GM12878 (cell line): Measurements from ENCODE around the gene CENPP. TPM values are rescaled to one million over a fixed set of nuclear protein-coding genes. Genes with fewer than 3 reads are reported as not detected.

Source experiments
- ATAC-seq: fragments of 200-7000 bp; cut with Tn5 transposase; 3 replicates; pipeline ENCODE4 v1.9.1; 2020; ENCODE audit warnings: mild to moderate bottlenecking, moderate library complexity
- BruUV-seq: library from RNA; stranded (reverse); fragments of 400-500 nt; replicated peaks from 2 replicates; lab custom pipeline; 2021; lab: Mats Ljungman, UMichigan
- CTCF ChIA-PET: fragments of 300-600 bp; sonication (Branson Sonifier 250); formaldehyde crosslinking; extraction: SDS; loops from one replicate; lab custom pipeline; 2021; ENCODE audit warnings: inconsistent platforms; lab: Yijun Ruan, JAX
- POLR2A ChIA-PET: fragments of 350-600 bp; formaldehyde crosslinking; extraction: SDS; loops from one replicate; lab custom pipeline; 2021; ENCODE audit warnings: inconsistent platforms; lab: Charles Lee
- RAD21 ChIA-PET: fragments of 300-600 bp; sonication (Branson Sonifier 250); formaldehyde crosslinking; loops from one replicate; lab custom pipeline; 2023; ENCODE audit warnings: antibody characterized with exemption; ENCODE audit not compliant: unreplicated experiment; lab: Charles Lee
- SMC1A ChIA-PET: fragments of 300-600 bp; sonication (Branson Sonifier 250); formaldehyde crosslinking; loops from one replicate; lab custom pipeline; 2023; ENCODE audit not compliant: unreplicated experiment, uncharacterized antibody; lab: Charles Lee
- DNase-seq: peaks from one replicate; pipeline ENCODE4 v3.0.0-alpha.2; 2011; ENCODE audit warnings: low read depth, low spot score
- FAIRE-seq: peaks from 3 replicates; lab custom pipeline; 2011; peaks lifted over from hg19 to GRCh38; lab: Jason Lieb, UNC
- H2AFZ ChIP-seq: 2 replicates; pipeline ENCODE4 v1.6.0; 2011; ENCODE audit warnings: low read depth, low read length, control low read depth; ENCODE audit not compliant: control insufficient read depth
- H3K27ac ChIP-seq: 2 replicates; pipeline ENCODE4 v1.5.1; 2011; ENCODE audit warnings: control low read depth; ENCODE audit not compliant: control insufficient read depth, insufficient read depth
- H3K27me3 ChIP-seq, 2 experiments: replicated peaks in 1 of 2; 2 replicates each; pipeline versions ENCODE4 v1.6.0 to v1.6.1; 2011; ENCODE audit warnings: low read length in 1 of 2; ENCODE audit not compliant: control insufficient read depth in 2 of 2, insufficient read depth in 2 of 2
- H3K36me3 ChIP-seq, 2 experiments: 2 replicates each; pipeline ENCODE4 v1.5.1; 2011; ENCODE audit warnings: low read length in 1 of 2; ENCODE audit not compliant: control insufficient read depth in 2 of 2, insufficient read depth in 2 of 2
- H3K4me1 ChIP-seq: 2 replicates; pipeline ENCODE4 v1.6.1; 2011; ENCODE audit warnings: mild to moderate bottlenecking, low read length, moderate library complexity, mixed read lengths; ENCODE audit not compliant: control insufficient read depth, insufficient read depth
- H3K4me2 ChIP-seq: 2 replicates; pipeline ENCODE4 v1.6.0; 2011; ENCODE audit warnings: control low read depth; ENCODE audit not compliant: control insufficient read depth, insufficient read depth
- H3K4me3 ChIP-seq: fragments of 200-600 bp; sonication (generic); 2 replicates; pipeline ENCODE4 v1.5.1; 2016
- H3K79me2 ChIP-seq: 2 replicates; pipeline ENCODE4 v1.6.0; 2011; ENCODE audit warnings: low read length; ENCODE audit not compliant: control insufficient read depth, insufficient read depth
- H3K9ac ChIP-seq: 2 replicates; pipeline ENCODE4 v1.8.0; 2011; ENCODE audit warnings: low read length, control low read depth, mixed read lengths; ENCODE audit not compliant: control insufficient read depth, insufficient read depth
- H3K9me3 ChIP-seq: replicated peaks from 3 replicates; pipeline ENCODE4 v1.5.1; 2011; ENCODE audit warnings: mild to moderate bottlenecking, low read length; ENCODE audit not compliant: control insufficient read depth, insufficient read depth
- H4K20me1 ChIP-seq: 2 replicates; pipeline ENCODE4 v1.6.0; 2011; ENCODE audit not compliant: control insufficient read depth, insufficient read depth
- CHD2 ChIP-seq: IDR thresholded peaks from 2 replicates; pipeline ENCODE4 v1.6.1; 2011; ENCODE audit warnings: low read depth, low read length, improper control_type of control experiment, borderline replicate concordance
- LARP7 ChIP-seq: fragments of 450-650 bp; IDR thresholded peaks from 2 replicates; pipeline ENCODE4 v1.6.1; 2017; ENCODE audit warnings: mild to moderate bottlenecking
- NBN ChIP-seq: fragments of 450-650 bp; IDR thresholded peaks from 2 replicates; pipeline ENCODE4 v1.6.1; 2016
- NFXL1 ChIP-seq: fragments of 450-650 bp; IDR thresholded peaks from 2 replicates; pipeline ENCODE4 v1.6.1; 2017; ENCODE audit warnings: antibody characterized with exemption, mild to moderate bottlenecking, borderline replicate concordance
- PKNOX1 ChIP-seq: fragments of 450-650 bp; IDR thresholded peaks from 2 replicates; pipeline ENCODE4 v1.6.1; 2016; ENCODE audit warnings: mild to moderate bottlenecking
- SKIL ChIP-seq: fragments of 450-650 bp; IDR thresholded peaks from 2 replicates; pipeline ENCODE4 v1.6.1; 2017; ENCODE audit warnings: mild to moderate bottlenecking, low read depth, inconsistent platforms; ENCODE audit not compliant: poor library complexity, severe bottlenecking
- TARDBP ChIP-seq: IDR thresholded peaks from 2 replicates; pipeline ENCODE4 v1.6.1; 2016; ENCODE audit warnings: borderline replicate concordance
- TCF7 ChIP-seq: IDR thresholded peaks from 2 replicates; pipeline ENCODE4 v1.6.1; 2014; ENCODE audit warnings: antibody characterized with exemption, borderline replicate concordance
- WGBS: methylation state at CpG from one replicate; pipeline ENCODE4 v1.1.6; 2016; ENCODE audit warnings: low lambda C conversion rate; ENCODE audit not compliant: insufficient replicate concordance, insufficient coverage; ENCODE audit errors: missing lambda C conversion rate; 5-methylcytosine and 5-hydroxymethylcytosine counted together
- in situ Hi-C: fragments of 300-500 bp; cut with MboI; formaldehyde crosslinking; loops from 9 replicates; pipeline ENCODE4 v1.14.3; 2018; ENCODE audit warnings: mixed read lengths
- intact Hi-C: fragments of 100-400 bp; cut with micrococcal nuclease; formaldehyde crosslinking; loops from one replicate; pipeline ENCODE4 v1.14.2; 2022; ENCODE audit not compliant: unreplicated experiment
- polyA plus RNA-seq, 11 experiments: library from polyadenylated mRNA; depleted of rRNA in 4 of 11; unstranded in 6 of 11; stranded (reverse) in 5 of 11; fragments of >200 nt; fragmentation: Nextera tagmentation in 4 of 11; fragmentation: Illumina TruSeq in 1 of 11; extraction: Ambion mirVana in 4 of 11; extraction: Trizol in 1 of 11; gene quantifications; 1 replicate in 1 of 11; 2 replicates in 10 of 11; pipeline versions ENCODE4 v1.2.1 to v1.2.3, GENCODE V29; 2011 to 2016; ENCODE audit warnings: inconsistent platforms in 2 of 11, missing spikeins in 2 of 11, low read depth in 1 of 11
- total RNA-seq, 4 experiments: library from RNA; depleted of rRNA in 3 of 4; stranded (reverse); fragments of >200 nt in 3 of 4; fragmentation: Illumina TruSeq in 1 of 4; extraction: Trizol in 1 of 4; gene quantifications; 2 replicates each; pipeline versions ENCODE4 v1.2.1 to v1.2.3, GENCODE V29; 2013 to 2021

CENPP gene
- total and polyA plus RNA-seq, 10 of the 15 experiments (the other 5 are each of a cell fraction or from before 2014, with no cell fraction given) = 9.4 to 31.4 (median 19.8) TPM

GRCh38 chr9:92524881-92525280 is 199.1 kb downstream of the CENPP start:
- H3K4me2 ChIP-seq = no peak overlapping the region
- FAIRE-seq (no peak), DNase-seq (no peak)
- no peak overlapping the region for H3K27ac ChIP-seq
- no peaks in the 10 kb centered on the region for H4K20me1 ChIP-seq
- ChIA-PET SMC1A (no interaction called here), POLR2A (no interaction called here), CTCF (no interaction called here), RAD21 (no interaction called here)
- H3K36me3 ChIP-seq = no peaks in the 10 kb centered on the region
- H3K4me1 ChIP-seq = no peaks in the 10 kb centered on the region
- no peak overlapping the region for H3K9ac ChIP-seq
- H3K27me3 ChIP-seq = no peaks in the 10 kb centered on the region
- 88% methylated on average over 1 of the region's 1 CpG for WGBS
- H3K9me3 ChIP-seq = no peaks in the 10 kb centered on the region
- in situ Hi-C loops = no loop called here
- no peak overlapping the region for H3K4me3 ChIP-seq
- TF ChIP-seq PKNOX1 (no peak), TARDBP (no peak), LARP7 (no peak), NBN (no peak), CHD2 (no peak), NFXL1 (no peak), TCF7 (no peak), SKIL (no peak)
- TF ChIP-seq, all 136 proteins: peak for 0
- ATAC-seq = no peak
- Histone ChIP-seq H2AFZ (no peak overlapping the region), H3K79me2 (no peaks in the 10 kb centered on the region)
- intact Hi-C loops = no loop called here
- no TSS peak for BruUV-seq
